ENCODE results near the gene NTHL1. TPM values are rescaled to one million over a fixed set of nuclear protein-coding genes. Genes with fewer than 3 reads are reported as not detected.

The NTHL1 gene
- total and polyA plus RNA-seq, 2 of the 4 experiments (the other 2 are of a cell fraction) = 22.8 to 28.0 TPM

GRCh38 chr16:2029350-2029749, 18.3 kb downstream of the NTHL1 start:
- no peak overlapping the region for H3K4ac ChIP-seq (ENCODE audit: low read depth, low read length)
- H4K8ac ChIP-seq (ENCODE audit: low read depth in 2 of 2, low read length in 2 of 2) = no peak overlapping the region
- no peak overlapping the region for H3K4me3 ChIP-seq (ENCODE audit: insufficient read depth, low read depth, low read length)
- BruUV-seq (replicated peaks) = no TSS peak
- peaks cover 19% of the 10 kb centered on the region for H3K36me3 ChIP-seq (ENCODE audit: control insufficient read depth, insufficient read depth, low read length)
- H3K4me2 ChIP-seq (ENCODE audit: low read depth, low read length) = no peak overlapping the region
- H3K18ac ChIP-seq (ENCODE audit: low read depth, low read length) = no peak overlapping the region
- POLR2A ChIA-PET (ENCODE audit: unreplicated experiment) = no interaction called here
- TF ChIP-seq CHD1 (IDR thresholded peaks at IDR 0.05; ENCODE audit: low read depth, low read length) (no peak), RCOR1 (IDR thresholded peaks at IDR 0.05; ENCODE audit: insufficient replicate concordance, low read length) (no peak), CEBPB (IDR thresholded peaks at IDR 0.05; ENCODE audit: low read depth, low read length) (no peak), FOS (IDR thresholded peaks at IDR 0.05; ENCODE audit: low read depth, low read length) (no peak)
- no peak overlapping the region for H2AK9ac ChIP-seq (replicated peaks; ENCODE audit: low read depth, low read length, poor library complexity)
- H4K5ac ChIP-seq (ENCODE audit: low read depth, low read length) = no peak overlapping the region
- no peak overlapping the region for H3K23ac ChIP-seq (ENCODE audit: low read depth, low read length)
- H3K14ac ChIP-seq (replicated peaks; ENCODE audit: low read depth, low read length) = no peak overlapping the region
- in situ Hi-C loops (cut with MboI; ENCODE audit: low sequenced_read_pairs) (no loop called here), intact Hi-C loops (cut with micrococcal nuclease) (no loop called here), dilution Hi-C loops (cut with HindIII; ENCODE audit: low sequenced_read_pairs, unreplicated experiment) (no loop called here)
- H4K20me1 ChIP-seq (ENCODE audit: insufficient read depth, low read length) = peaks cover 15% of the 10 kb centered on the region
- no peaks in the 10 kb centered on the region for H3K9me3 ChIP-seq (ENCODE audit: control insufficient read depth, insufficient read depth, low read length)
- no peak overlapping the region for H3K56ac ChIP-seq (ENCODE audit: extremely low read depth, insufficient read depth, low read length)
- no peak overlapping the region for H2BK120ac ChIP-seq (ENCODE audit: low read depth, low read length)
- H2BK5ac ChIP-seq (ENCODE audit: low read depth, low read length, poor library complexity, severe bottlenecking) = no peak overlapping the region
- H2AFZ ChIP-seq (replicated peaks; ENCODE audit: low read length, poor library complexity) = no peak overlapping the region
- 93% methylated on average over 17 of the region's 22 CpGs; no CpG with 5 or more reads in 1 of the 2 experiments for WGBS, 2 experiments (ENCODE audit: extremely low coverage in 2 of 2, insufficient read length in 1 of 2)
- H3K79me1 ChIP-seq (ENCODE audit: low read depth in 1 of 2, low read length in 2 of 2) = peaks cover 11 to 64% of the 10 kb centered on the region in 2 experiments
- H2AK5ac ChIP-seq (ENCODE audit: low read depth, low read length) = 0 out of 2 replicates have a peak overlapping the region, but pooled peaks have one; percentile 34
- CTCF ChIA-PET = no interaction called here
- no peak overlapping the region for H2BK15ac ChIP-seq (ENCODE audit: low read depth, low read length)
- DNase-seq = no peak
- H3K27ac ChIP-seq (ENCODE audit: insufficient read depth, low read length) = no peak overlapping the region
- peaks cover 9% of the 10 kb centered on the region for H3K9me1 ChIP-seq (ENCODE audit: insufficient read depth, low read length)
- H2BK20ac ChIP-seq (ENCODE audit: low read depth, low read length) = no peak overlapping the region
- no peak overlapping the region for H3K9ac ChIP-seq (ENCODE audit: low read depth, low read length)
- H3K4me1 ChIP-seq (ENCODE audit: control insufficient read depth, insufficient read depth, low read length) = peaks cover 33% of the 10 kb centered on the region
- H4K91ac ChIP-seq (ENCODE audit: insufficient read depth, low read depth, low read length) = no peak overlapping the region
- no peaks in the 10 kb centered on the region for H3K27me3 ChIP-seq (ENCODE audit: control insufficient read depth, insufficient read depth, low read length)
- ATAC-seq (ENCODE audit: low read depth) = no peak
